GM13976 (cell line): ENCODE results near the gene PERM1.
A peak's percentile ranks its signal among the peaks of the same experiment; 100 is the strongest.

Experiments
- DNase-seq: peaks from one replicate; pipeline ENCODE4 v3.0.0; 2012; ENCODE audit warnings: low spot score
- CTCF ChIP-seq: IDR thresholded peaks from 2 replicates; pipeline ENCODE4 v1.5.1; 2012; ENCODE audit warnings: borderline replicate concordance, mild to moderate bottlenecking; ENCODE audit not compliant: insufficient read depth; ENCODE audit errors: extremely low read depth, missing control alignments, control extremely low read depth
- in situ Hi-C: fragments of 300-500 bp; cut with MboI; formaldehyde crosslinking; loops from one replicate; pipeline ENCODE4 v1.12.0; 2022; ENCODE audit warnings: low sequenced_read_pairs, mixed read lengths, inconsistent platforms; ENCODE audit not compliant: unreplicated experiment

The PERM1 gene

DNA sequence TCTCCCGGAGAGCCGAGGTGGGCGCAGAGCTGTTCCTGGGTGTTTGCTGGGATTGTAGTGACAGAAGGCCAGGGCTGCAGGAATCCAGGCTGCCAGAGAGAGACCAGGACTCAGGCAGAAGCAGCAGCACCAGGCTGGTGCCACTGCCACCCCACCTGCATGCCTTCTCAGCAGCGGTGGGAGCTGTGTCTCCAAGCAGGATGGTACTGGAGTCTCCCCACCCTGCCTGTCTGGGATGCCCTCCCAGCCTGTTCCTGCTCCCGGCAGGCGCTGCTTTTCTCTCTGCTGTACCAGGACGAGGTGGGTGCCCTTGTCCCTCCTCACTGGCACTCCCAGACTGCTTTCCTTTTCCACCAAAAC is 22.5 kb upstream of the PERM1 start:
- in situ Hi-C loops: no loop called here
- no peak for TF ChIP-seq CTCF

DNA sequence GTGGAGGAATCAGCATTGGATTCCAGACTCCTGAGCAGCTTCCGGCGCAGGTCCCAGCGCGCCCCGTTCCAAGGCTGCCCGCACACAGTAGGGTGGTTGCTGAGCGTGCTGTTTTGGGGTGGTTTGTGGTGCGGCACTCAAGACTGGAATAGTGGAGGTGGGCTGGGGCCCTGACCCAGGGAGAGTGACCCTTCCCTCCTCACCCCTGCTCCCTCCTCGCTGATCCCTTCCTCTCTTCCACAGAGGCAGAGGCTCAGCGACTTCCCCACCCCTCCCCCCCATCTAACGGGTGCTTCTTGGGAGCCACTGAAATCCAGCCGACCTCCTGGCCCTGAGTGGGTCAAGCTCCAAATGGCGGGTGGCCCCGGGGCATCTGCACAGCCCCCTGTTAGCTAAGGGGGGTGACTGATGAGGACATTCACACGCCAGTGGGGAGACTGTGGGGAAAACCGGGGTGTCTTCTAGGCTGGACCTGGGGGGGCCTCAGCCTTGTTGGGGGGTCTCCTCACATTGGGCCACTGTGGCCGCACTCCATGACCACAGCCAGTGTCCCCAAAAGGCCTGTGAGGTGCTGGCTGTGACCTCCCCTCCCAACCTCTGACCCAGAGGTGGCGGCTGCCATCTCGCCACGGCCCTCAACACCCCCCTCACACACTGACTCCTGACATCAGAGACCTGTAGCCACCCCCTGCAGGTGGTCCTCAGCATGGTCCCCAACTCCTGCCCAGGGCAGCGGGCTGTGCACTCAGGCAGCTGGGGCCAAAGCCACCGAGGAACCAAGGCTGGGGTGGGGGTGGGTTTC is 21.9 kb upstream of the PERM1 start:
- in situ Hi-C loops: no loop called here
- TF ChIP-seq CTCF: no peak
- DNase-seq: no peak

More for the DNA sequence above, 22.5 kb upstream of the PERM1 start:
- DNase-seq: no peak

GRCh38 chr1:1001057-1001783 is 19.3 kb upstream of the PERM1 start:
- TF ChIP-seq CTCF: no peak
- in situ Hi-C loops: no loop called here
- peak; percentile 40 for DNase-seq

- no peak for TF ChIP-seq CTCF
- DNase-seq: peak; percentile 84
- in situ Hi-C loops: no loop called here
These were observed 18.6 kb upstream of the PERM1 start for GRCh38 chr1:1000357-1001056.

DNA sequence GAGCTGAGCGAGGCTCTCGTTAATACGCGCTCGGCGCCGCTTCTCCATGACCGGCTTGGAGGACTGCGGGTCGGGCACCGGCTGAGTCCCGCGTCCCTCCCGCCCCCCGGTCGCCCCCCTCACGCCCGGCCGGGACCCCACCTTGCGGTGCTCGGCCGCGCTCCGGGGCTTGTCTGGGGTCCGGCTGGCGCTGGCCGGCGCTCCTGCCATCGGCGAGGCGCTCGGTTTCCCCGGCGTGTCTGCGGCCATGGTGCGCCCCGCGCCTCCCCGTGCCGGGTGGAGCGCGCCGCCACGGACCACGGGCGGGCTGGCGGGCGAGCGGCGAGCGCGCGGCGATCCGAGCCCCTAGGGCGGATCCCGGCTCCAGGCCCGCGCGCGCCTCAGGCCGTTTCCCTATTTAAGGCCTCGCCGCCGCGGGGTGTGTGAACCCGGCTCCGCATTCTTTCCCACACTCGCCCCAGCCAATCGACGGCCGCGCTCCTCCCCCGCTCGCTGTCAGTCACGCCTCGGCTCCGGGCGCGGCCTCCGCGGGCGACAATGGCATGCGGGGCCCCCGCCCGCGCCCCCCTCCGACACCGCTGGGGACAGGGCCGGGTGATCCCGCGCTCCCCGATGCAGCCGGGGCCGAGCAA is 17.9 kb upstream of the PERM1 start, which contains the start of gene HES4:
Gene HES4, minus strand, starts transcription at position 373 of the 632 bp plus-strand sequence. Its CDS starts 124 bp downstream, at position 249.
- in situ Hi-C loops: no loop called here
- DNase-seq: peak; percentile 76
- no peak for TF ChIP-seq CTCF
